K562 (cell line): ENCODE measurements around the gene ULK3.

Experiments
- KAT7 ChIP-seq: sonication (generic); formaldehyde crosslinking; IDR thresholded peaks from 2 replicates; pipeline ENCODE4 v1.8.0; 2022; ENCODE audit warnings: missing genetic modification reagents, mild to moderate bottlenecking, borderline replicate concordance
- RBM22 ChIP-seq: fragments of 200-400 bp; formaldehyde crosslinking; IDR thresholded peaks from 2 replicates; pipeline ENCODE4 v1.6.1; 2018; ENCODE audit warnings: low read length, low read depth; ENCODE audit not compliant: poor library complexity, severe bottlenecking

GRCh38 chr15:74856537-74856936 is 13.6 kb upstream of the ULK3 start:
- TF ChIP-seq KAT7: no peak
- TF ChIP-seq RBM22: no peak
